Lung (tissue), 12 donors: ENCODE results near the gene SEMA4D. TPM values are rescaled to one million over a fixed set of nuclear protein-coding genes. Genes with fewer than 3 reads are reported as not detected.

Experiments used
- ATAC-seq: fragments of 200-7000 bp; cut with Tn5 transposase; one replicate; pipeline ENCODE4 v1.9.1; 2020; ENCODE audit warnings: moderate number of reproducible peaks; ENCODE audit not compliant: insufficient read depth, low FRiP score
- DNase-seq, 3 donors: peaks; one replicate each; pipeline ENCODE4 v3.0.0-alpha.2; 2013 to 2017
- H3K27ac ChIP-seq, 2 donors: one replicate each; pipeline ENCODE4 v1.5.1; 2013; ENCODE audit warnings: mild to moderate bottlenecking in 2 of 2, moderate library complexity in 2 of 2, control low read depth in 1 of 2, inconsistent platforms in 1 of 2, low read depth in 1 of 2, low read length in 1 of 2
- H3K27me3 ChIP-seq, 3 donors: one replicate each; pipeline ENCODE4 v1.5.1; 2013; ENCODE audit warnings: low read length in 2 of 3; ENCODE audit not compliant: control insufficient read depth in 3 of 3, insufficient read depth in 3 of 3
- H3K36me3 ChIP-seq, 4 donors: one replicate each; pipeline ENCODE4 v1.5.1; 2013; ENCODE audit warnings: low read length in 4 of 4, mild to moderate bottlenecking in 1 of 4, moderate library complexity in 1 of 4; ENCODE audit not compliant: control insufficient read depth in 4 of 4, insufficient read depth in 4 of 4
- H3K4me1 ChIP-seq, 5 donors: one replicate each; pipeline ENCODE4 v1.5.1; 2013; ENCODE audit warnings: low read length in 5 of 5, mild to moderate bottlenecking in 2 of 5, moderate library complexity in 1 of 5; ENCODE audit not compliant: control insufficient read depth in 5 of 5, insufficient read depth in 5 of 5
- H3K4me3 ChIP-seq: one replicate; pipeline ENCODE4 v1.5.1; 2013; ENCODE audit warnings: mild to moderate bottlenecking, control low read depth, moderate library complexity
- H3K9ac ChIP-seq, 2 donors: one replicate each; pipeline ENCODE4 v1.5.1; 2013; ENCODE audit warnings: low read length in 2 of 2, control low read depth in 1 of 2; ENCODE audit not compliant: insufficient read depth in 1 of 2
- H3K9me3 ChIP-seq, 4 donors: one replicate each; pipeline ENCODE4 v1.5.1; 2013; ENCODE audit warnings: low read length in 3 of 4, mild to moderate bottlenecking in 1 of 4, moderate library complexity in 1 of 4; ENCODE audit not compliant: control insufficient read depth in 4 of 4, insufficient read depth in 3 of 4
- WGBS, 2 donors: extraction: QIAGEN DNeasy Blood & Tissue Kit; methylation state at CpG; one replicate each; pipeline ENCODE4 v1.1.7; 2013; 5-methylcytosine and 5-hydroxymethylcytosine counted together
- polyA plus RNA-seq, 2 donors: library from polyadenylated mRNA; stranded (reverse); fragments of 200-250 nt; gene quantifications; one replicate each; pipeline ENCODE4 v1.2.1, GENCODE V29; 2013
- total RNA-seq, 2 donors: library from RNA; depleted of rRNA in 1 of 2; stranded (reverse); fragments of >200 nt in 1 of 2; gene quantifications; one replicate each; pipeline ENCODE4 v1.2.1, GENCODE V29; 2014 to 2021
- TF ChIP-seq, protein P1 (sequence below): IDR thresholded peaks from 2 replicates; pipeline ENCODE4 v1.5.1; 2012; ENCODE audit warnings: mild to moderate bottlenecking; ENCODE audit errors: control extremely low read depth, extremely low read depth
- donor health status: control.
- donor health status: control.
- donor health status: Bipolar disorder and iron deficiency.
- donor health status: healthy.
- donor health status: DM: yes; HTN: yes; CAD: no.

The SEMA4D gene
- total and polyA plus RNA-seq, 4 donors = 6.7 to 61.5 (median 29.0) TPM

DNA sequence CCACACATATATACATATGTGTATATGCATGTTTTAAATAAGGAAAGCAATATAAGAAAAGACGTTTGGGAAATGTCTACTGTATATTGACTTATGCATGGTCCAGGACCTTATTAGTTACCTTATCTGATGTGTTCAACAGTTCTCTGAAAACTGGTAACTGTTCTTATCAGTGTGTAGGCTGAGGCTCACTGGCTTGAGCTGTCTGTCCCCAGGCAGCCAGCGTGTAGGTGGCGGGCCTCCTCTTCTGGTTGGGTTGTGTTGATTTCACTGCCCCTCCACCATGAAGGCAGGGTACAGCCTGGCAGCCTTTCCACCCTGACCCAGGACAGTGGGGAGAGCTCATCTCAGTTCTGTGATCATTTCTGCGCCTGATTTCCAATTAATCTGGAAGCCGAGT is 38.7 kb upstream of the SEMA4D start:
- H3K4me1 ChIP-seq = peaks cover 0 to 8% (median 0%) of the 10 kb centered on the region in 5 donors
- no peaks in the 10 kb centered on the region for H3K9me3 ChIP-seq
- H3K4me3 ChIP-seq = no peak overlapping the region
- H3K36me3 ChIP-seq = no peaks in the 10 kb centered on the region
- no peak for ATAC-seq
- peak overlapping the region in 1 of 2 donors; percentile 7 for H3K27ac ChIP-seq
- WGBS, 2 donors = 76 to 79% methylated on average over 5 of the region's 5 CpGs
- H3K27me3 ChIP-seq = peaks cover 0 to 2% (median 0%) of the 10 kb centered on the region in 3 donors
- TF ChIP-seq, protein P1, sequence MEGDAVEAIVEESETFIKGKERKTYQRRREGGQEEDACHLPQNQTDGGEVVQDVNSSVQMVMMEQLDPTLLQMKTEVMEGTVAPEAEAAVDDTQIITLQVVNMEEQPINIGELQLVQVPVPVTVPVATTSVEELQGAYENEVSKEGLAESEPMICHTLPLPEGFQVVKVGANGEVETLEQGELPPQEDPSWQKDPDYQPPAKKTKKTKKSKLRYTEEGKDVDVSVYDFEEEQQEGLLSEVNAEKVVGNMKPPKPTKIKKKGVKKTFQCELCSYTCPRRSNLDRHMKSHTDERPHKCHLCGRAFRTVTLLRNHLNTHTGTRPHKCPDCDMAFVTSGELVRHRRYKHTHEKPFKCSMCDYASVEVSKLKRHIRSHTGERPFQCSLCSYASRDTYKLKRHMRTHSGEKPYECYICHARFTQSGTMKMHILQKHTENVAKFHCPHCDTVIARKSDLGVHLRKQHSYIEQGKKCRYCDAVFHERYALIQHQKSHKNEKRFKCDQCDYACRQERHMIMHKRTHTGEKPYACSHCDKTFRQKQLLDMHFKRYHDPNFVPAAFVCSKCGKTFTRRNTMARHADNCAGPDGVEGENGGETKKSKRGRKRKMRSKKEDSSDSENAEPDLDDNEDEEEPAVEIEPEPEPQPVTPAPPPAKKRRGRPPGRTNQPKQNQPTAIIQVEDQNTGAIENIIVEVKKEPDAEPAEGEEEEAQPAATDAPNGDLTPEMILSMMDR = no peak
- no peak for DNase-seq
- H3K9ac ChIP-seq = no peak overlapping the region

DNA sequence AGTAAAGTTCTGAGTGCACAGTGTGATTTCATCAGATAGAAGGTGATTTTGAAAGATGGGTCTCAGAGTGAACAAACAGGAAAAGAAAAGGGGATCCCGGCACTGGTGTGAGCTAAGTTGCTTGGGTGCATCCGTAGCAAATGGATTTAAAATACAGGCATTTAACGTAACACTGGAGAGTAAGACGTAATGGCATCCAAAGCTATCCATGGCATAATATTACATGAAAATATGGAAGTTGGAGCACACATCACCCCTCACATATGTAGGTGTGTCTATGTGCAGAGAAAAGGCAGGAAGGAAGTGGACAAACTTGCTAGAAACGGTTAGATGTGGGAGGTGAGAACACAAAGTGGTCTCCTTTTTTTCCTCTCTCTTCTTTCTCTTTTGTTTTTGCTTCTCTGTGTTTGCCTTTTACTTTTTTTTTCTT is 38.2 kb upstream of the SEMA4D start:
- TF ChIP-seq, protein P1 = no peak
- H3K4me3 ChIP-seq = no peak overlapping the region
- H3K9ac ChIP-seq = no peak overlapping the region
- ATAC-seq (no peak), DNase-seq (no peak)
- H3K9me3 ChIP-seq = no peaks in the 10 kb centered on the region
- H3K36me3 ChIP-seq = no peaks in the 10 kb centered on the region
- H3K27me3 ChIP-seq = peaks cover 0 to 2% (median 0%) of the 10 kb centered on the region in 3 donors
- 13 to 54% methylated on average over 5 of the region's 5 CpGs for whole genome bisulfite sequencing, 2 donors
- no peak overlapping the region for H3K27ac ChIP-seq
- peaks cover 0 to 8% (median 0%) of the 10 kb centered on the region in 5 donors for H3K4me1 ChIP-seq

DNA sequence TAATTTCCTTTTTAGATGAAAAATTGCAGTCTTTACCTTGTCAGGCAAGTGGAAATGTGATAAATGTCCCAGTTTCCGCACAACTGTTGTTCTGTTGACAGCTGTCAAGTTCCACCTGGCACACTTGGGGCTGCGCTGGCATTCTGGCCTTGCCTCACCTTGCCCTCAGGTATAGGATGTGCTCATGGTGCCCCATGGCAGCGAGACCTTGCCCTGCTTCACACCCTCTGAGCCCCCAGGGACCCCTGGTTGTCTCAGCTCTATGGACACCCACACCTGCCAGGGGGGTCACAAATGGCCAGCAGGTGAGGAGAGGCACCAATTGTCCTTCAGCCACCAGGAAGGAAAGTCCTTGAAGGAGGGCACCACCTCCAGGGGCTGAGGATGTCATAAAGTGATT is 37.5 kb upstream of the SEMA4D start:
- H3K9ac ChIP-seq = no peak overlapping the region
- no peak overlapping the region for H3K27ac ChIP-seq
- ATAC-seq (no peak), DNase-seq (no peak)
- no peak overlapping the region for H3K4me3 ChIP-seq
- H3K36me3 ChIP-seq = no peaks in the 10 kb centered on the region
- H3K27me3 ChIP-seq = peaks cover 0 to 2% (median 0%) of the 10 kb centered on the region in 3 donors
- TF ChIP-seq, protein P1 = no peak
- no peaks in the 10 kb centered on the region for H3K9me3 ChIP-seq
- WGBS, 2 donors = 75 to 97% methylated on average over 3 of the region's 3 CpGs
- peaks cover 0 to 8% (median 0%) of the 10 kb centered on the region in 5 donors for H3K4me1 ChIP-seq
